Activated CD8-positive, alpha-beta memory T cell treated with anti-CD3 and anti-CD28 coated beads, Interleukin-2, amount 50 U/mL, for 24 hours (primary cell): ENCODE results near the gene BEND4.

Experiments used
- DNase-seq: peaks from one replicate; pipeline ENCODE4 v3.0.0-alpha.2; 2020; ENCODE audit errors: extremely low read depth

BEND4 gene

GRCh38 chr4:42104521-42104920 lies 47.9 kb downstream of the BEND4 start:
- no peak for DNase-seq

GRCh38 chr4:42101446-42101975 lies 50.9 kb downstream of the BEND4 start:
- no peak for DNase-seq

- no peak for DNase-seq
Measured at GRCh38 chr4:42088386-42088785, 64.1 kb downstream of the BEND4 start.

- DNase-seq, result no peak
Measured at GRCh38 chr4:42083816-42084215, 68.6 kb downstream of the BEND4 start.

- no peak for DNase-seq
Measured at GRCh38 chr4:42080306-42080705, 72.1 kb downstream of the BEND4 start.

GRCh38 chr4:42078184-42078801 lies 74.2 kb downstream of the BEND4 start:
- DNase-seq, result no peak

GRCh38 chr4:42074294-42074693 lies 78.2 kb downstream of the BEND4 start:
- no peak for DNase-seq

GRCh38 chr4:42070463-42070862 lies 82.0 kb downstream of the BEND4 start:
- DNase-seq, result no peak

- DNase-seq, result no peak
Measured at GRCh38 chr4:42067264-42067663, 85.2 kb downstream of the BEND4 start.

- no peak for DNase-seq
Measured at GRCh38 chr4:42066402-42066801, 86.1 kb downstream of the BEND4 start.
